H1 (cell line): Measurements from ENCODE around the gene DBNL. TPM values are rescaled to one million over a fixed set of nuclear protein-coding genes. Genes with fewer than 3 reads are reported as not detected.

Source experiments
- CTCF ChIA-PET: fragments of 300-600 bp; sonication (Branson Sonifier 250); formaldehyde crosslinking; loops from one replicate; lab custom pipeline; 2021; ENCODE audit not compliant: partially characterized antibody; lab: Charles Lee
- POLR2A ChIA-PET: fragments of 300-600 bp; sonication (Branson Sonifier 250); formaldehyde crosslinking; loops from one replicate; lab custom pipeline; 2021; ENCODE audit warnings: inconsistent platforms; ENCODE audit not compliant: partially characterized antibody; lab: Charles Lee
- DNase-seq, 2 experiments: peaks; one replicate each; pipeline versions ENCODE4 v3.0.0 to v3.0.0-alpha.2; 2010 to 2022; ENCODE audit warnings: low spot score in 2 of 2, low read depth in 1 of 2, mixed read lengths in 1 of 2
- FAIRE-seq: peaks from 2 replicates; lab custom pipeline; 2011; peaks lifted over from hg19 to GRCh38; lab: Jason Lieb, UNC
- H2AFZ ChIP-seq: 2 replicates; pipeline ENCODE4 v1.8.1; 2012; ENCODE audit warnings: low read length, inconsistent platforms
- H2AK5ac ChIP-seq: 2 replicates; pipeline ENCODE4 v1.6.1; 2013; ENCODE audit warnings: low read depth, low read length
- H2BK120ac ChIP-seq: replicated peaks from 2 replicates; pipeline ENCODE3; 2013; ENCODE audit warnings: low read depth, low read length, inconsistent platforms
- H2BK12ac ChIP-seq: 2 replicates; pipeline ENCODE4 v1.6.1; 2013; ENCODE audit warnings: low read depth, low read length
- H2BK15ac ChIP-seq: 2 replicates; pipeline ENCODE4 v1.6.1; 2013; ENCODE audit warnings: low read length
- H2BK20ac ChIP-seq: 2 replicates; pipeline ENCODE4 v1.6.1; 2013; ENCODE audit warnings: low read length
- H2BK5ac ChIP-seq: 2 replicates; pipeline ENCODE4 v1.6.1; 2013; ENCODE audit warnings: low read depth, low read length
- H3K14ac ChIP-seq: 2 replicates; pipeline ENCODE4 v1.6.1; 2013; ENCODE audit warnings: inconsistent platforms; ENCODE audit not compliant: insufficient read length
- H3K18ac ChIP-seq: 2 replicates; pipeline ENCODE4 v1.6.1; 2013; ENCODE audit warnings: low read length; ENCODE audit errors: extremely low read depth
- H3K23ac ChIP-seq: 2 replicates; pipeline ENCODE4 v1.6.1; 2013; ENCODE audit warnings: inconsistent platforms; ENCODE audit not compliant: insufficient read length
- H3K23me2 ChIP-seq: 2 replicates; pipeline ENCODE4 v1.6.1; 2013; ENCODE audit warnings: low read depth, low read length
- H3K27ac ChIP-seq: 2 replicates; pipeline ENCODE4 v1.6.1; 2011; ENCODE audit warnings: low read depth, low read length, inconsistent platforms
- H3K27me3 ChIP-seq, 4 experiments: replicated peaks in 1 of 4; 1 replicate in 1 of 4; 2 replicates in 3 of 4; pipeline versions ENCODE4 v1.6.1 to v1.8.1; 2011 to 2013; ENCODE audit warnings: low read length in 3 of 4, mild to moderate bottlenecking in 3 of 4, inconsistent platforms in 2 of 4, mixed read lengths in 2 of 4, moderate library complexity in 1 of 4; ENCODE audit not compliant: control insufficient read depth in 3 of 4, insufficient read depth in 3 of 4; ENCODE audit errors: extremely low read depth in 1 of 4
- H3K36me3 ChIP-seq, 4 experiments: 2 replicates each; pipeline versions ENCODE4 v1.6.1 to v1.8.1; 2011 to 2013; ENCODE audit warnings: mild to moderate bottlenecking in 4 of 4, low read length in 3 of 4, moderate library complexity in 2 of 4, control low read depth in 1 of 4, inconsistent platforms in 1 of 4; ENCODE audit not compliant: insufficient read depth in 4 of 4, control insufficient read depth in 2 of 4
- H3K4ac ChIP-seq: replicated peaks from 2 replicates; pipeline ENCODE3; 2013; ENCODE audit warnings: low read length, low read depth, mixed read lengths, inconsistent platforms; ENCODE audit not compliant: insufficient read length
- H3K4me1 ChIP-seq, 4 experiments: replicated peaks in 1 of 4; 1 replicate in 1 of 4; 2 replicates in 3 of 4; pipeline versions ENCODE4 v1.6.1 to v1.8.1; 2011 to 2013; ENCODE audit warnings: low read length in 3 of 4, inconsistent platforms in 2 of 4, mixed read lengths in 1 of 4; ENCODE audit not compliant: insufficient read depth in 4 of 4, control insufficient read depth in 3 of 4
- H3K4me2 ChIP-seq, 2 experiments: 2 replicates each; pipeline versions ENCODE4 v1.6.1 to v1.8.1; 2011 to 2013; ENCODE audit warnings: low read depth in 2 of 2, low read length in 2 of 2, control low read depth in 1 of 2, inconsistent platforms in 1 of 2, mild to moderate bottlenecking in 1 of 2; ENCODE audit not compliant: insufficient read depth in 1 of 2
- H3K4me3 ChIP-seq, 4 experiments: fragments of 200-600, 300-600 bp in 1 of 4; sonication (generic), shearing (Covaris generic), sonication (Bioruptor Twin) in 1 of 4; 2 replicates each; pipeline versions ENCODE4 v1.5.1 to v1.8.1; 2011 to 2016; ENCODE audit warnings: low read length in 4 of 4, low read depth in 3 of 4, control low read depth in 2 of 4, inconsistent platforms in 2 of 4, mild to moderate bottlenecking in 2 of 4, mixed read lengths in 1 of 4, moderate library complexity in 1 of 4; ENCODE audit not compliant: insufficient read depth in 2 of 4; ENCODE audit errors: extremely low read depth in 1 of 4
- H3K56ac ChIP-seq: replicated peaks from 2 replicates; pipeline ENCODE3; 2013; ENCODE audit warnings: low read depth, mild to moderate bottlenecking, mixed read lengths, low read length, inconsistent platforms; ENCODE audit not compliant: insufficient read length
- H3K79me1 ChIP-seq: 2 replicates; pipeline ENCODE4 v1.6.1; 2013; ENCODE audit warnings: low read depth, low read length, control low read depth
- H3K79me2 ChIP-seq, 2 experiments: 2 replicates each; pipeline versions ENCODE4 v1.6.1 to v1.8.1; 2012 to 2013; ENCODE audit warnings: low read length in 2 of 2, mild to moderate bottlenecking in 2 of 2, inconsistent platforms in 1 of 2; ENCODE audit not compliant: insufficient read depth in 2 of 2, control insufficient read depth in 1 of 2
- H3K9ac ChIP-seq, 4 experiments: replicated peaks in 1 of 4; 1 replicate in 1 of 4; 2 replicates in 3 of 4; pipeline versions ENCODE4 v1.6.1 to v1.8.1; 2011 to 2013; ENCODE audit warnings: low read depth in 3 of 4, low read length in 3 of 4, control low read depth in 2 of 4, mild to moderate bottlenecking in 2 of 4, moderate library complexity in 2 of 4, inconsistent platforms in 1 of 4; ENCODE audit errors: extremely low read depth in 1 of 4
- H3K9me3 ChIP-seq, 2 experiments: 2 replicates each; pipeline versions ENCODE4 v1.6.1 to v1.8.1; 2012 to 2013; ENCODE audit warnings: mild to moderate bottlenecking in 2 of 2, moderate library complexity in 2 of 2, control low read depth in 1 of 2, inconsistent platforms in 1 of 2, low read depth in 1 of 2, low read length in 1 of 2, mixed read lengths in 1 of 2; ENCODE audit not compliant: insufficient read depth in 2 of 2
- H4K20me1 ChIP-seq, 2 experiments: replicated peaks in 1 of 2; 2 replicates each; pipeline versions ENCODE3 to v1.8.1; 2011 to 2013; ENCODE audit warnings: inconsistent platforms in 2 of 2, low read length in 2 of 2, mild to moderate bottlenecking in 1 of 2; ENCODE audit not compliant: insufficient read depth in 2 of 2, control insufficient read depth in 1 of 2
- H4K5ac ChIP-seq: 2 replicates; pipeline ENCODE4 v1.6.1; 2013; ENCODE audit warnings: low read length, low read depth, mixed read lengths, inconsistent platforms; ENCODE audit not compliant: insufficient read length
- H4K8ac ChIP-seq: 2 replicates; pipeline ENCODE4 v1.8.0; 2013; ENCODE audit warnings: mild to moderate bottlenecking, moderate library complexity, low read length, inconsistent platforms; ENCODE audit not compliant: insufficient read depth; ENCODE audit errors: extremely low read depth
- H4K91ac ChIP-seq: replicated peaks from 2 replicates; pipeline ENCODE3; 2013; ENCODE audit warnings: low read length, mixed read lengths, inconsistent platforms; ENCODE audit not compliant: insufficient read length
- CEBPB ChIP-seq: IDR thresholded peaks from 2 replicates; pipeline ENCODE4 v1.6.1; 2012; ENCODE audit warnings: low read depth, low read length
- CREB1 ChIP-seq: IDR thresholded peaks from 2 replicates; pipeline ENCODE4 v1.6.1; 2012; ENCODE audit warnings: inconsistent platforms
- E2F6 ChIP-seq: IDR thresholded peaks from 2 replicates; pipeline ENCODE4 v1.6.1; 2012; ENCODE audit warnings: inconsistent platforms
- HDAC2 ChIP-seq, 2 experiments: fragments of 300-600 bp in 1 of 2; sonication (generic) in 1 of 2; IDR thresholded peaks; 2 replicates each; pipeline ENCODE4 v1.6.1; 2011 to 2012; ENCODE audit warnings: low read depth in 2 of 2, low read length in 2 of 2, mild to moderate bottlenecking in 2 of 2, moderate library complexity in 2 of 2, borderline replicate concordance in 1 of 2, inconsistent platforms in 1 of 2
- JUN ChIP-seq: IDR thresholded peaks from 2 replicates; pipeline ENCODE4 v1.6.1; 2011; ENCODE audit warnings: low read depth, mild to moderate bottlenecking, improper control_type of control experiment, low read length
- RFX5 ChIP-seq: IDR thresholded peaks from 2 replicates; pipeline ENCODE4 v1.6.1; 2011; ENCODE audit warnings: low read depth, low read length, improper control_type of control experiment, borderline replicate concordance
- RXRA ChIP-seq: IDR thresholded peaks from 2 replicates; pipeline ENCODE4 v1.6.1; 2011; ENCODE audit warnings: low read depth, mild to moderate bottlenecking, low read length, moderate library complexity; ENCODE audit not compliant: insufficient read depth
- ZNF274 ChIP-seq: IDR thresholded peaks from 2 replicates; pipeline ENCODE4 v1.7.0; 2012; ENCODE audit warnings: low read length, borderline replicate concordance; ENCODE audit errors: extremely low read depth
- WGBS, 2 experiments: shearing (Covaris generic) in 1 of 2; methylation state at CpG; one replicate each; pipeline versions ENCODE4 v1.1.6 to v1.1.7; 2013 to 2015; ENCODE audit warnings: low lambda C conversion rate in 2 of 2, mixed read lengths in 2 of 2, inconsistent platforms in 1 of 2, low coverage in 1 of 2, missing lambda C conversion rate in 1 of 2; ENCODE audit not compliant: insufficient replicate concordance in 2 of 2, insufficient coverage in 1 of 2, insufficient read length in 1 of 2; ENCODE audit errors: extremely low coverage in 1 of 2, missing lambda C conversion rate in 1 of 2; 5-methylcytosine and 5-hydroxymethylcytosine counted together
- polyA plus RNA-seq, 7 experiments: library from polyadenylated mRNA; depleted of rRNA in 3 of 7; stranded (reverse) in 5 of 7; unstranded in 2 of 7; fragments of >200 nt in 5 of 7; fragments of 200-250 nt in 2 of 7; gene quantifications; 1 replicate in 5 of 7; 2 replicates in 1 of 7; 4 replicates in 1 of 7; pipeline versions ENCODE4 v1.2.1 to v1.2.3, GENCODE V29; 2011 to 2013; ENCODE audit warnings: missing spikeins in 2 of 7, mixed read lengths in 2 of 7
- total RNA-seq: library from RNA; stranded (reverse); fragmentation: NEBNext Ultra II Directional; extraction: Animal tissue kit (Norgen Biotek cat#: 25700); gene quantifications from 2 replicates; pipeline ENCODE4 v1.2.1, GENCODE V29; 2021
- TF ChIP-seq, protein P1 (sequence below): IDR thresholded peaks from 2 replicates; pipeline ENCODE4 v1.6.1; 2011; ENCODE audit warnings: low read depth, mild to moderate bottlenecking, low read length; ENCODE audit not compliant: insufficient read depth

The DBNL gene
- total and polyA plus RNA-seq, 2 of the 8 experiments (the other 6 are each of a cell fraction or from before 2014, with no cell fraction given), result 30.9 to 56.6 TPM

GRCh38 chr7:44104860-44105771 is 60.6 kb downstream of the DBNL start:
- POLR2A ChIA-PET, result interaction anchor here (1.0 to 2.0 kb wide), 6 partner anchors 10 to 111 kb away, joined by 3 to 13 read pairs (median 6); partner anchors contain the start of gene POLD2
- no peak overlapping the region for H3K56ac ChIP-seq
- H2BK5ac ChIP-seq, result peak overlapping the region; percentile 35; the same call in 1 of the 2 replicates
- H3K23ac ChIP-seq, result no peak overlapping the region
- no peak overlapping the region for H2AK5ac ChIP-seq
- H2BK12ac ChIP-seq, result no peak overlapping the region
- H3K79me1 ChIP-seq, result peaks cover 4% of the 10 kb centered on the region; the same call in 1 of the 2 replicates
- H3K9ac ChIP-seq, result peak overlapping the region in 1 of 4 experiments; percentile 29; a peak in 2 of 7 replicates
- no peak overlapping the region for H4K5ac ChIP-seq
- peaks cover 2 to 3% of the 10 kb centered on the region in 2 experiments for H4K20me1 ChIP-seq
- H3K36me3 ChIP-seq, result no peaks in the 10 kb centered on the region; a peak in 2 of 8 replicates
- no peak overlapping the region for H4K8ac ChIP-seq
- H4K91ac ChIP-seq, result no peak overlapping the region
- H3K23me2 ChIP-seq, result peaks cover 15% of the 10 kb centered on the region
- H3K27ac ChIP-seq, result no peak overlapping the region
- H3K4me2 ChIP-seq, result peak overlapping the region; percentile 84 to 98
- CTCF ChIA-PET, result interaction anchor here (0.8 to 1.4 kb wide), 4 partner anchors 24 to 116 kb away, joined by 3 to 5 read pairs (median 4); no protein-coding TSS in a partner anchor
- H3K4me3 ChIP-seq, result peak overlapping the region; percentile 52 to 87 (median 64)
- 0 out of 2 replicates have a peak overlapping the region, but pooled peaks have one; percentile 52 for H2BK20ac ChIP-seq
- no peaks in the 10 kb centered on the region; a peak in 1 of 4 replicates for H3K79me2 ChIP-seq
- FAIRE-seq (no peak), DNase-seq (peak in 1 of 2 experiments; percentile 67)
- no peaks in the 10 kb centered on the region for H3K9me3 ChIP-seq
- no peak overlapping the region for H2AFZ ChIP-seq
- peak overlapping the region; percentile 36; the same call in 1 of the 2 replicates for H2BK15ac ChIP-seq
- H3K4me1 ChIP-seq, result peaks cover 0 to 12% (median 9%) of the 10 kb centered on the region in 4 experiments; a peak in 6 of 7 replicates
- no peak overlapping the region for H3K18ac ChIP-seq
- no peak overlapping the region for H3K14ac ChIP-seq
- H2BK120ac ChIP-seq, result no peak overlapping the region
- no peak overlapping the region for H3K4ac ChIP-seq
- 20% methylated on average over 23 of the region's 28 CpGs; no CpG with 5 or more reads in 1 of the 2 experiments for WGBS, 2 experiments
- peaks cover 0 to 29% (median 16%) of the 10 kb centered on the region in 4 experiments; a peak in 6 of 7 replicates for H3K27me3 ChIP-seq
- no peak for TF ChIP-seq HDAC2 (IDR thresholded peaks at IDR 0.05; ENCODE audit: borderline replicate concordance in 1 of 2, low read depth in 2 of 2, low read length in 2 of 2)
- TF ChIP-seq ZNF274, result no peak
- TF ChIP-seq CREB1, result no peak
- TF ChIP-seq E2F6, result no peak
- no peak for TF ChIP-seq JUN
- TF ChIP-seq RXRA, result no peak
- TF ChIP-seq RFX5, result no peak
- peak; percentile 50; the same call in 1 of the 2 replicates for TF ChIP-seq CEBPB
- TF ChIP-seq, protein P1, sequence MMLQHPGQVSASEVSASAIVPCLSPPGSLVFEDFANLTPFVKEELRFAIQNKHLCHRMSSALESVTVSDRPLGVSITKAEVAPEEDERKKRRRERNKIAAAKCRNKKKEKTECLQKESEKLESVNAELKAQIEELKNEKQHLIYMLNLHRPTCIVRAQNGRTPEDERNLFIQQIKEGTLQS, result no peak
